HPDE6-E6E7 (cell line): ENCODE results near the gene MAP4K2.

Experiments used
- DNase-seq: peaks from one replicate; pipeline ENCODE4 v3.0.0; 2011; ENCODE audit warnings: missing footprints; ENCODE audit errors: extremely low spot score

Gene MAP4K2

DNA sequence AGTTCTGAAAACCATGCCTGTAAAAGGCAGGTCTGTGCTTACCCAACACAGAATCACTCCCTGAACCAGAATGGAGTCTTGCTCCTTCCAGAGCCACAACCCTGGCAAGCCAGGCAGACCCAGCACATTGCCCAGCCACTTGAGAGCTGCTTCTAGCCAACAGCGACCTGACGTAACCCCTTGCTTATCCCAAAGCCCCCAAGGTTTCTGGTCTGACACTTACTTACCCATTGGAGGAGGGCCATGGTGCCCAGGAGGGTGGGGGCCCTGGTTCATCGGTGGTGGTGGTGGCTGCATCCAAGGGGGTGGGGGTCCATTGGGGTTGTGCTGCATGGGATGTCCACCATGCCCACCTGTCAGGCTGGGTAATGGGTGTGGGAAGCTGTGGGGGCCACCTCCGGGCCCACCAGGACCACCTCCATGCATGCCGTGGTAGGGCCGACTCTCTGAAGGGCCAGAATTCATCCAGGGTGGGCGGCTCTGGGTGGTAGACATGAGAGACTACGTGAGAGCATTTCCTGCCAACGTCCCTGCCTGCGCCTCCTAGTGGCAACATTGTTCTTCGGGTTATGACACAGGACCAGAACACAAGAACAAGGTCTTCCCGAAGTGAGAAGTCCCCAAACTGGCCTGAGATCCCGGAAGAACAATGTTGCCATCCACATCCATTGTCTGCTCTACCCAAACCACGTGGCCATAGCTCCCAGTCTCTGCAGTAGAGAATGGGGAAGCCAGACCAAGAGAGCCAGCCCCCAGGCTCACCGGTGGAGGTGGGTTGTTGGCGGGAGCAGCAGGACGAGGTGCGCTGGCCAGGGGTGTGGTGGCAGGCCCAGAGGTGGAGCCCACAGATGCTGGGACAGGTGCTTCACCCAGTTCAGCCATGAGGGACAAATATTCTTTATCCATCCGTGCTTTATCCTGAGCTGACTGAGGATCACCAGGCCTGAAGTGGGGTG is 35.4 kb downstream of the MAP4K2 start:
- DNase-seq = no peak

DNA sequence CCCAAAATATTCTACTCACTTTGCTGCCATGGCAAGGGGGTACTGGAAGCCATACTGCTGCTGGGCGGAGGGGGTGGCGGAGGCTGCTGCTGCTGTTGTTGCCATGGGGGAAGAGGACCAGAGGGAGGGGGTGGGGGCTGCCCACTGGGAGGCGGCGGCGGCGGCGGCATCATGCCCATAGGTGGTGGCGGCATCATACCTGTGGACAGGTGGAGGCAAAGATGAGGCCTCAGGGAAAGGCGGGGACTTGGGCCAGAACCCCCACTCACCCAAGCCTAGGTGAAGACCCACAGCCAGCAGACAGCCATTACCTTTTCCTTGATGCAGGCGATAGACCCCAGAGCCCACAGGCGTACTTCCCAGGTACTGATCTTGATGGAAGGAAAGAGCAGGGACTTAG is 36.1 kb downstream of the MAP4K2 start:
- no peak for DNase-seq

DNA sequence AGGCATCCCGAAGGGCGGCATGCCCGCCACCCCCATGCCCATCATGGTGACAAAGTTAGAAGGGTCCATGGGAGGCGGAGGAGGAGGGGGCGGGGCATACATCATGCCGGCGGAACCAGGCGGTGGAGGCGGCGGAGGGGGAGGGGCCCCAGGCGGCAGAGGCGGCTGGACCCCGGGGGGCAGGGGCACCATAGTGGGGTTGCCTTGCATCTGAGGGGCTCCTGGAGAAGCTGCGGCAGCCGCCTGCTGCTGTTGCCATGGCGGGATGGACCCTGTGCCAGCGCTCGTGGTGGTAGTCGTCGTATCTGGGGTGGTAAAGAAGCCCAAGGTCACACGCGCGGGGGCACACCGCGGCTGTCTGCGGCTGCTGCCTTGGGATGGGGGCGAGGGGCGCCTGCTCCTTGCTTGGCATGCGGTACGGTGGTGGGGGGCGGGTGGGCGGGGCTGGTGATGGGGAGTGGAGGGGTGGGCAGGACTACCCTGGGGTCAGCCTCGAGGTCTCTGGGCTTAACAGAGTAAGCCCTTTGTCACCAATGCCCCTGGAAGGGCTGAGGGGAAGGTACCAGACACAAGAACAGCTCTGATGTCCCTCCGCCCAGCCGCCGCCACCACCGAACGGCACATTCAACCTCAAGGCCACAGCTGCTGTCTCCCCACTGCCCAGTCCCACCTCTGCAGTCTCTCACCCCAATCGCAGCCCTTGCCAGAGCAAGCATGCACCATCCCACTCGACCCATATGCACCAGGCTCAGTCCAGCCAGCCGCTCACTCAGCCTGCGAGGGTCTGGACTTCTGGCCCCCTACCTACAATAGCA is 37.0 kb downstream of the MAP4K2 start:
- no peak for DNase-seq

DNA sequence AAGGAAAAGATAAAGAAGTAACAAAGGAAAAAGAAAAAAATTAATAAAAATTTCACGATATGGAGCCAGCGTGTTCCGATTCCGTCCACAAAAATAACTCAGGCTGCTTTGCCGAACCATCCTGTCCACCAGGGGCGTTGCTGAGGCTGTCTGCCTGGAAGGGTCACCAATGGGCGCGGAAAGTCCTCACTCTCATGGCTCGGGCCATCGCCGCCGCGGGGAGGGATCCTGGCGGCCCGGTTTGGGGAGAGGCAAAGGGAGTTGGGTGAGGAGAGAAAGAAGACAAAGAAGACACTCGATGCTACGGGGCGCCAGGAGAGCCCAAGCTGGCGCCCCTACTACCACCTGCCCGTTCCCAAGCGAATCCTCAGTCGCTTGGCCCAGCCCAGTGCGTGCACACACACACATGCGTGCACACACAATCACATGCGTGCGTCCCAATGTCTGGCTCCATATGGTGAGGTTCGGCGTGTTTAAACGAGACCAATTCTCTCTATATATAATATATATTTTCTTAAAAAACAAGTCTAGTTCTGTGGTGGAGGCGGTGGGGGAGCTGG is 37.6 kb downstream of the MAP4K2 start:
- DNase-seq = no peak

DNA sequence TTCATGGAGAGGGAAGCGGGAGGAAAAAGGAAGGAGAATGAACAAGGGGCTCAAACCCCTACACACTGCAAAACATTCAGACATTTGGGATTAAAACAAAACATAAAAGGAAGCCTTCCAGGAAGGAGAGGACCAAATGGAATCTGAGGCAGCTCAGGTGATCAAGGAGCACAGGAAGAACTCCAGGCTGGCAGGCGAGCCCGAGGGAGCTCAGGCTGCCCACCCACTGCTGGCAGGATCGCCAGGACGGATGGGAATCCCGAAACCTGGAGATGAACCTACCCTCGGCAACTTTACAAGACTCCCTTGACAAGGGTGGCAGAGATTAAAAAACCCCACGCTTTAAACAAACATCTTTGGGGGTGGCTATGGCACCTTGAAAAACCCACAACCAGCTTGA is 38.3 kb downstream of the MAP4K2 start:
- DNase-seq = no peak

DNA sequence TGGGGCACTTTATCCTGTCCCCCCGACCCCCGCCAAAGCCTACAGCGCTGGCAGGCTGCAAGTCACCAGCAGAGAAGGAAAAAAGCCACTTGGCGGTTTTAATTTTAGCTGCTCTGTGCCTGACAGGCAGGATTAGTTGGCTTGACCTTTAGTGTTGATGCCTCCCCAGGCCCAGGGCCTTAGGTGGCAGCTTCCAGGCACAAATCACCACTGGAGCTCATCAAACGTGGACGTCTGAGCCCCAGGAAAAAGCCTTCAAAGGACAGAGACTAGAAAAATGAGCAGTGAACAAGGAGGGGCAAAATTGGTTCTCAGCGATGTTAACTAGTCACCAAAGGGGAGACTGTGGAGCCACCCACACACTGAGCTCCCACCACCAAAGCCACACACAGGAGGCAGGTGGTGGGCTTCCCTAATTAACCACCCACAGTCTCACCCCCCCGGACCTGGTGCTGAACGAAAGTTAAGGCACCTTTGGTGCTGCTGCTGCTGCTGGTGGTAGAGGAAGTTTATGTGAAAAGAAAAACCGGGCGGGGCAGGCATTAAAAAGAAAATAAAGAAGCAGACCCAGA is 38.9 kb downstream of the MAP4K2 start:
- DNase-seq = no peak

DNA sequence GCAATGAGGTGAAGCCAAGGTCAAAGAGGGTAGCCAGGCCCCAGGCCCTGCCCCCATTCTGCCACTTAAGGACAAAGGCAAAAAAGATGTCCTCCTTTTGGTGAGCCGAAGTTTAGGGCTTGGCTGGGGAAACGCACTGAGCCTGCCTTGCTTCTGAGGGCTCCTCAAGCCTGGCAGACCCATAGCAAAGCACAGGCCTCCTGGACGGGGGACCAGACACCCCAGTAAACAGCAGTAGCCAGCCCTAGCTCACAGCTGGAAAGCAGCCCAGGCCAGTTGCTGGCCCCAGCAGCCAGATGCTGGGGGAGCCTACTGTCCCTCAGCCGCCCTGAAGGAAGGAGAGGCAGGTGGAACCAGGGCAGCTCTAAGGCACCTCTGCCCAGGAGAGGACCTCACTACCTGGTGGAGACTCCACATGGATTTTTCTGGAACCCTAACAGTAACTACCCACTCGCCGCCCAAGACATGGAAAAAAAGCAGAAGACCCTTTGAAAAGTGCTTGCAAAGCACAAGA is 39.4 kb downstream of the MAP4K2 start:
- no peak for DNase-seq

DNA sequence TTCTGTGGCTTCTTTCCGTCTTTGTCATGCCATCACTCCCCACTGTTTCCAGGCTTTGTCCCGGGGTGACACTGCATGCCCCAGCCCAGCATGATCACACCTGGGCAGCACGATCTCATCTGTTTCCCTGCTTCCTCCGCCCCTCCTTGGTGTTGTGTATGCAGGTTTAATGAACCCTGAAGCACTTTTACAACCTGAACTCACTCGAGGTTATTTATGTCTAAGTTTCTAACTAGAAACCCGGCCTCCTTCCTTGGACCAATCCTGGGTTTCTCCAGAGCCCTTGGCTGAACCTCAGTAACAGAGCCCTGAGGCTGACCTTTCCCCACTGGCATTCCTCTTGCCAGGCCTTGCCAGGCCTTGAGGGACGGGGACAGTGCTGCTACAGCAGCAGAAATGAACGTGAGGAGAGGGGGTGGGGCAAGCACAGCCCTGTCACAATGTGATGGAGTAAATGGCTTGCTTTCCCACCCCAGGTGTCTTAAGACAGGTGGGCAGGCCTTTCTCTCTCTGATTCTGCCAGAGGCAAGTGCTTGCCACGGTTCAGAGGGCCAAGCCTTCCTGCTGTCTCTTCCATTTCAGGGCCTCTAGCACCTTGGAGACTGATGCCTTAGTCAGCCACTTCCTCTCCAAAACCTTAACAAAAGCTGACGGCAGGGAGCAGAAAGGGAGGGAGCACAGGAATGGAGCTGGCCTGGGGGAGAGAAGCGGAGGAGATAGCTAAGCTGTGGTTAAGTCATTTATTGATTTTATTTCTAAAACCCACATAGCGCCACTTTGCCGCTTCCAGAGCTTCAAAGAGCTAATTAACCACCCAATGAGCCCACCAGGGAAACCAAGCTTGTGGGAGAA is 40.1 kb downstream of the MAP4K2 start:
- DNase-seq = peak; percentile 65

DNA sequence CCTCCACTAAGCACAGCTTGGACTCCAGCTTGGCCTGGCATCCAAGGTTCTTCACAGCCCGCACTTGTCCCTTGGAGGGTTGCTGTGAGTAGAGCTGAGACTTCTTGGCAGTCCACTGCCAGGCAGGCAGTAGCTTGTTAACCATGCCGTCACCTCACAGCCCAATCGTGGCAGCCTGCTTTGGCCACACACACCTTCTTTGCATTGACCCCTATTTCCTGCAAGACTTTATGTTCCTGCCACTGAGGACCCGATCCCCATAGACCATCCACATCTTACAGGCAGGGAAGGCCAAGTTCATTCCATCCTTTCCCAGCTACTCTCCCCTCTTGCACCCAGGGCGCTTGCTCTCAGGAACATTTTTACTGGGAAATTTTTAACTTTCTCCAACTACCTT is 40.7 kb downstream of the MAP4K2 start:
- peak; percentile 54 for DNase-seq

DNA sequence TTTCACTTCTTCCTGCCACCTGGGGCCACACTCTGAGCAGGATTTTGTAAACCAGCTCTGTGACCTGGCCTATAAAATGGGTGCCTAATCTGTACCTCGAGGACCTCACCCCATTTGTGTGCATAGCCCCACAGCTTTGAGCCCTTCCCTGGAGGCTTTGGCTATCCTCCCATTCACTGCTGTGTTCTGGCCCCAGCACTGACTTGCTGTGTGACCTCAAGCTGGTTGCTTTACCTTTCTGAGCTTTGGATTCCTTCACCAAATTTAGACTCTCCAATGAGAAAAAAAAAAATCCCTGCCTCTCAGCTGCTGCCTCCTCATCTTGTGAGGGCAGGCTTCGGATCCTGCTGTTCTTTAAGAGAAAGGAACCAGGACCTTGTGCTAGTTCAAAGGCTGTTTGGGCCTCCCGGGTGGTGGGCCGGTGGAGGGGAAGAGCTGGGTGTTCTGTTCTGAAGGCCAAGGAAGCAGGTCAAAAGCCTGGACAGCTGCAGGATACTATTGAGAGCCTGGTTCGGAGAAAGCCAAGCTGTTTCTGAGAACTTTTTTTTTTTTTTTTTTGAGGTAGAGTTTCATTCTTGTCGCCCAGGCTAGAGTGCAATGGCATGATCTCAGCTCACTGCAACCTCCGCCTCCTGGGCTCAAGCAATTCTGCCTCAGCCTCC is 42.1 kb downstream of the MAP4K2 start:
- DNase-seq = no peak

DNA sequence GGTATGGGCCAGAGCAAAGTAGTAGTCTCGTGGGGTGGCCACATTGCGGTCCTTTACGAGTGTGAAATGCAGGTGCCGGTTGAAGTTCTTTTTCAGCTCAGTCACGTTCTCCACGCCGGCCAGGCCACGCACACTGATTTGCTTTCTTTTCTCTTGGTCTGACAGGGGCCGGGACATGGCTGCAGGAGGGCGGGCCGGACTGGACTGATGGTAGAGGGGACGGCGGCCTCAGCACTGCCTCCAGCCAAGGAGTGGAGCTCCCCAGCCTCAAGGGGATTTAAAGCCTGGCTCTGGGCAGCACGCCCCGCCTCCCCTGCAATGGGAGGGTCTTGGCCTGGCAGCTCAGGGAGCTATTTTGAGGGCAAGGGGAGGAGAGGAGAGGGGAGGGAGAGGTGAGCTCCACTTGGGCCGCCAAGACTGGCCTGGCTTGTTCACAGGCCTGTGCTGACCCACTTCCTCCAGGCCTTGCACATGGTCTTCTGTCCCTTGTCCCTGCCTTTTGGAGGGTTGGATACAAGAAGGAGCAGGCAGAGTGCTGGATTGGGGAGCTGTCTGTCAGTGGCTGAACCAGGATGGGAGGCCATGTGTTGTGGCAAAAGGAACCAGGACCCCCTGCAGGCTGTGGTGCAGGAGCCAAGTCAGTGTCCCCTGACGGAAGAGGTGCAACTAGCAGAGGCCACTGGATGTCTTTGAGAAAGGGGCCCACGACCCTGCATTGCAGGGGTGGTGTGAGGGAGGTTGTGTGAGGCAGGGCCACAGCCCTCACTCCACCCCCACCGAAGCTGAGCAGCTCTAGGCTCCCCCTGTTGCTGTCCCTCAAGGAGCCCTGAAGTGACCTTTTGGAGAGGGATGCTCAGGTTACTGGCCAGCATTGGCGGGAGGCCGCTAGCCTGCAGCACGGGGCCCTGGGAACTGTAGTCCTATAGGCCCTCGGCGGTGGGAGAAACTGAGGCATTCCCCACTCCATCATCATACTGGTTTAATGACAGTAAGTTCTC is 43.0 kb downstream of the MAP4K2 start, which contains the start of gene PYGM:
Gene PYGM, minus strand, starts transcription at position 253 of the 998 bp plus-strand sequence. Its CDS starts 76 bp downstream, at position 177.
- DNase-seq = no peak

- no peak for DNase-seq
Measured at GRCh38 chr11:64759131-64759721, 43.8 kb downstream of the MAP4K2 start.

- no peak for DNase-seq
Measured at GRCh38 chr11:64758330-64759079, 44.5 kb downstream of the MAP4K2 start.

- DNase-seq = no peak
Measured at GRCh38 chr11:64757549-64758329, 45.3 kb downstream of the MAP4K2 start.

GRCh38 chr11:64755681-64756361 is 47.2 kb downstream of the MAP4K2 start:
- DNase-seq = no peak

- no peak for DNase-seq
Measured at GRCh38 chr11:64754919-64755662, 47.9 kb downstream of the MAP4K2 start.
